IMR-90 (cell line): Measurements from ENCODE around the gene IRAK3. TPM values are rescaled to one million over a fixed set of nuclear protein-coding genes. Genes with fewer than 3 reads are reported as not detected.
"Not testable (repeated sequence)": the region's sequence is repeated elsewhere in the genome, so short reads cannot be mapped to it uniquely, and the experiment has no call there.

Experiments
- ATAC-seq: fragments of 200-7000 bp; cut with Tn5 transposase; 2 replicates; pipeline ENCODE4 v1.9.1; 2020; ENCODE audit warnings: low read depth, mild to moderate bottlenecking, moderate library complexity
- BruUV-seq: library from RNA; stranded (reverse); fragments of 400-500 nt; replicated peaks from 2 replicates; lab custom pipeline; 2021; lab: Mats Ljungman, UMichigan
- CTCF ChIA-PET: fragments of 300-600 bp; formaldehyde crosslinking; extraction: SDS; loops from one replicate; lab custom pipeline; 2021; ENCODE audit warnings: antibody characterized with exemption; lab: Yijun Ruan, JAX
- POLR2A ChIA-PET: fragments of 300-600 bp; sonication (Branson Sonifier 250); formaldehyde crosslinking; loops from one replicate; lab custom pipeline; 2022; ENCODE audit warnings: antibody characterized with exemption; ENCODE audit not compliant: unreplicated experiment; lab: Charles Lee
- DNase-seq: peaks from one replicate; pipeline ENCODE4 v3.0.0; 2013
- H2AFZ ChIP-seq: replicated peaks from 2 replicates; pipeline ENCODE3; 2013; ENCODE audit warnings: low read length, mild to moderate bottlenecking; ENCODE audit not compliant: poor library complexity
- H2AK5ac ChIP-seq: 2 replicates; pipeline ENCODE4 v1.6.1; 2013; ENCODE audit warnings: low read depth, low read length, inconsistent platforms
- H2AK9ac ChIP-seq: replicated peaks from 2 replicates; pipeline ENCODE3; 2013; ENCODE audit warnings: mild to moderate bottlenecking, low read depth, low read length, moderate library complexity; ENCODE audit not compliant: poor library complexity
- H2BK120ac ChIP-seq: 2 replicates; pipeline ENCODE4 v1.6.1; 2013; ENCODE audit warnings: low read depth, low read length, inconsistent platforms
- H2BK15ac ChIP-seq: 3 replicates; pipeline ENCODE4 v1.6.1; 2013; ENCODE audit warnings: low read depth, low read length, inconsistent platforms
- H2BK20ac ChIP-seq: 2 replicates; pipeline ENCODE4 v1.6.1; 2013; ENCODE audit warnings: low read depth, mild to moderate bottlenecking, inconsistent platforms, low read length, moderate library complexity
- H2BK5ac ChIP-seq: 2 replicates; pipeline ENCODE4 v1.6.1; 2013; ENCODE audit warnings: mild to moderate bottlenecking, low read depth, low read length, inconsistent platforms; ENCODE audit not compliant: poor library complexity, severe bottlenecking
- H3K14ac ChIP-seq: replicated peaks from 2 replicates; pipeline ENCODE4 v1.6.1; 2013; ENCODE audit warnings: low read depth, low read length, inconsistent platforms
- H3K18ac ChIP-seq: 2 replicates; pipeline ENCODE4 v1.6.1; 2013; ENCODE audit warnings: low read depth, low read length, control low read depth
- H3K23ac ChIP-seq: 2 replicates; pipeline ENCODE4 v1.6.1; 2013; ENCODE audit warnings: low read depth, low read length, inconsistent platforms
- H3K27ac ChIP-seq: 2 replicates; pipeline ENCODE4 v1.5.1; 2013; ENCODE audit warnings: mild to moderate bottlenecking, control low read depth, low read length; ENCODE audit not compliant: insufficient read depth
- H3K27me3 ChIP-seq: 2 replicates; pipeline ENCODE4 v1.6.1; 2013; ENCODE audit warnings: low read length; ENCODE audit not compliant: control insufficient read depth, insufficient read depth
- H3K36me3 ChIP-seq: 2 replicates; pipeline ENCODE4 v1.6.1; 2013; ENCODE audit warnings: low read length, mixed read lengths; ENCODE audit not compliant: control insufficient read depth, insufficient read depth
- H3K4ac ChIP-seq: 2 replicates; pipeline ENCODE4 v1.6.1; 2013; ENCODE audit warnings: low read depth, low read length, inconsistent platforms
- H3K4me1 ChIP-seq: 2 replicates; pipeline ENCODE4 v1.6.1; 2013; ENCODE audit warnings: low read length, mixed read lengths; ENCODE audit not compliant: control insufficient read depth, insufficient read depth
- H3K4me2 ChIP-seq: 2 replicates; pipeline ENCODE4 v1.6.1; 2013; ENCODE audit warnings: low read depth, mild to moderate bottlenecking, control low read depth, low read length, moderate library complexity
- H3K4me3 ChIP-seq: 2 replicates; pipeline ENCODE4 v1.5.1; 2013; ENCODE audit warnings: low read depth, mild to moderate bottlenecking, control low read depth, low read length, moderate library complexity; ENCODE audit not compliant: insufficient read depth
- H3K56ac ChIP-seq: 2 replicates; pipeline ENCODE4 v1.6.1; 2013; ENCODE audit warnings: low read length, inconsistent platforms; ENCODE audit not compliant: insufficient read depth; ENCODE audit errors: extremely low read depth
- H3K79me1 ChIP-seq, 2 experiments: 2 replicates each; pipeline ENCODE4 v1.6.1; 2013; ENCODE audit warnings: low read length in 2 of 2, inconsistent platforms in 1 of 2, low read depth in 1 of 2
- H3K9ac ChIP-seq: 2 replicates; pipeline ENCODE4 v1.6.1; 2013; ENCODE audit warnings: low read depth, low read length, control low read depth
- H3K9me1 ChIP-seq: 2 replicates; pipeline ENCODE4 v1.6.1; 2013; ENCODE audit warnings: low read length, inconsistent platforms; ENCODE audit not compliant: insufficient read depth
- H3K9me3 ChIP-seq: 2 replicates; pipeline ENCODE4 v1.6.1; 2013; ENCODE audit warnings: low read length; ENCODE audit not compliant: control insufficient read depth, insufficient read depth
- H4K20me1 ChIP-seq: 2 replicates; pipeline ENCODE4 v1.6.1; 2013; ENCODE audit warnings: low read length, inconsistent platforms; ENCODE audit not compliant: insufficient read depth
- H4K5ac ChIP-seq: 2 replicates; pipeline ENCODE4 v1.6.1; 2013; ENCODE audit warnings: mild to moderate bottlenecking, low read depth, low read length, control low read depth
- H4K8ac ChIP-seq, 2 experiments: 2 replicates each; pipeline ENCODE4 v1.6.1; 2013; ENCODE audit warnings: low read depth in 2 of 2, low read length in 2 of 2, control low read depth in 1 of 2, inconsistent platforms in 1 of 2
- H4K91ac ChIP-seq: 2 replicates; pipeline ENCODE4 v1.6.1; 2013; ENCODE audit warnings: low read depth, low read length, inconsistent platforms; ENCODE audit not compliant: insufficient read depth
- RFX5 ChIP-seq: IDR thresholded peaks from 2 replicates; pipeline ENCODE4 v1.8.0; 2012; ENCODE audit warnings: low read depth, mild to moderate bottlenecking, low read length, moderate library complexity
- WGBS, 2 experiments: methylation state at CpG; one replicate each; pipeline versions ENCODE4 v1.1.5 to v1.1.7; 2013; ENCODE audit warnings: missing lambda C conversion rate in 2 of 2; ENCODE audit not compliant: insufficient read length in 1 of 2; ENCODE audit errors: extremely low coverage in 2 of 2; 5-methylcytosine and 5-hydroxymethylcytosine counted together
- dilution Hi-C: fragments of 300-500 bp; cut with HindIII; formaldehyde crosslinking; loops from one replicate; pipeline ENCODE4 v1.14.3; 2018; ENCODE audit warnings: low sequenced_read_pairs; ENCODE audit not compliant: unreplicated experiment
- in situ Hi-C: fragments of 300-500 bp; cut with MboI; formaldehyde crosslinking; loops from 3 replicates; pipeline ENCODE4 v1.14.3; 2019; ENCODE audit warnings: low sequenced_read_pairs, inconsistent platforms, mixed read lengths
- intact Hi-C: fragments of 100-400 bp; cut with micrococcal nuclease; formaldehyde crosslinking; loops from 2 replicates; pipeline ENCODE4 v1.10.0; 2022
- polyA plus RNA-seq, 3 experiments: library from polyadenylated mRNA; depleted of rRNA; stranded (reverse); fragments of >200 nt; gene quantifications; 2 replicates each; pipeline ENCODE4 v1.2.3, GENCODE V29; 2012; ENCODE audit warnings: low replicate concordance in 1 of 3
- total RNA-seq: library from RNA; depleted of rRNA; stranded (reverse); fragments of >200 nt; gene quantifications from 2 replicates; pipeline ENCODE4 v1.2.3, GENCODE V29; 2012

Gene IRAK3
- total and polyA plus RNA-seq, 2 of the 4 experiments (the other 2 are of a cell fraction): 0.53 to 0.72 TPM

- H3K23ac ChIP-seq, ATAC-seq, H4K8ac ChIP-seq, H2BK15ac ChIP-seq, H3K9me1 ChIP-seq, H3K36me3 ChIP-seq, BruUV-seq, H3K4me2 ChIP-seq, intact Hi-C loops, H2AFZ ChIP-seq, H3K79me1 ChIP-seq, H2BK120ac ChIP-seq, H3K18ac ChIP-seq, H3K4me3 ChIP-seq, H3K56ac ChIP-seq, H2AK9ac ChIP-seq, H4K91ac ChIP-seq, H3K4me1 ChIP-seq, H3K4ac ChIP-seq, H2BK20ac ChIP-seq, H3K9me3 ChIP-seq, H2BK5ac ChIP-seq, in situ Hi-C loops, POLR2A ChIA-PET, H3K14ac ChIP-seq, H3K27me3 ChIP-seq, H4K5ac ChIP-seq, H2AK5ac ChIP-seq, H3K27ac ChIP-seq, H3K9ac ChIP-seq, H4K20me1 ChIP-seq, dilution Hi-C loops: not testable (repeated sequence)
- CTCF ChIA-PET: interaction anchor here (0.6 kb wide), 1 partner anchor 31 kb away, joined by 3 read pairs; no protein-coding TSS in a partner anchor
- TF ChIP-seq RFX5: peak; percentile 79
- DNase-seq: peak; percentile 5
- 65% methylated on average over 3 of the region's 13 CpGs; no CpG with 5 or more reads in 1 of the 2 experiments for WGBS, 2 experiments
Measured at GRCh38 chr12:66234037-66234693, 45.2 kb downstream of the IRAK3 start.
